GM12878 (cell line): ENCODE results near the gene NHS. TPM values are rescaled to one million over a fixed set of nuclear protein-coding genes. Genes with fewer than 3 reads are reported as not detected.

Experiments used
- ATAC-seq: fragments of 200-7000 bp; cut with Tn5 transposase; 3 replicates; pipeline ENCODE4 v1.9.1; 2020; ENCODE audit warnings: mild to moderate bottlenecking, moderate library complexity
- BruUV-seq: library from RNA; stranded (reverse); fragments of 400-500 nt; replicated peaks from 2 replicates; lab custom pipeline; 2021; lab: Mats Ljungman, UMichigan
- CTCF ChIA-PET: fragments of 300-600 bp; sonication (Branson Sonifier 250); formaldehyde crosslinking; extraction: SDS; loops from one replicate; lab custom pipeline; 2021; ENCODE audit warnings: inconsistent platforms; lab: Yijun Ruan, JAX
- POLR2A ChIA-PET: fragments of 350-600 bp; formaldehyde crosslinking; extraction: SDS; loops from one replicate; lab custom pipeline; 2021; ENCODE audit warnings: inconsistent platforms; lab: Charles Lee
- RAD21 ChIA-PET: fragments of 300-600 bp; sonication (Branson Sonifier 250); formaldehyde crosslinking; loops from one replicate; lab custom pipeline; 2023; ENCODE audit warnings: antibody characterized with exemption; ENCODE audit not compliant: unreplicated experiment; lab: Charles Lee
- SMC1A ChIA-PET: fragments of 300-600 bp; sonication (Branson Sonifier 250); formaldehyde crosslinking; loops from one replicate; lab custom pipeline; 2023; ENCODE audit not compliant: unreplicated experiment, uncharacterized antibody; lab: Charles Lee
- DNase-seq: peaks from one replicate; pipeline ENCODE4 v3.0.0-alpha.2; 2011; ENCODE audit warnings: low read depth, low spot score
- FAIRE-seq: peaks from 3 replicates; lab custom pipeline; 2011; peaks lifted over from hg19 to GRCh38; lab: Jason Lieb, UNC
- H2AFZ ChIP-seq: 2 replicates; pipeline ENCODE4 v1.6.0; 2011; ENCODE audit warnings: low read depth, low read length, control low read depth; ENCODE audit not compliant: control insufficient read depth
- H3K27ac ChIP-seq: 2 replicates; pipeline ENCODE4 v1.5.1; 2011; ENCODE audit warnings: control low read depth; ENCODE audit not compliant: control insufficient read depth, insufficient read depth
- H3K27me3 ChIP-seq, 2 experiments: replicated peaks in 1 of 2; 2 replicates each; pipeline versions ENCODE4 v1.6.0 to v1.6.1; 2011; ENCODE audit warnings: low read length in 1 of 2; ENCODE audit not compliant: control insufficient read depth in 2 of 2, insufficient read depth in 2 of 2
- H3K36me3 ChIP-seq, 2 experiments: 2 replicates each; pipeline ENCODE4 v1.5.1; 2011; ENCODE audit warnings: low read length in 1 of 2; ENCODE audit not compliant: control insufficient read depth in 2 of 2, insufficient read depth in 2 of 2
- H3K4me1 ChIP-seq: 2 replicates; pipeline ENCODE4 v1.6.1; 2011; ENCODE audit warnings: mild to moderate bottlenecking, low read length, moderate library complexity, mixed read lengths; ENCODE audit not compliant: control insufficient read depth, insufficient read depth
- H3K4me2 ChIP-seq: 2 replicates; pipeline ENCODE4 v1.6.0; 2011; ENCODE audit warnings: control low read depth; ENCODE audit not compliant: control insufficient read depth, insufficient read depth
- H3K4me3 ChIP-seq: fragments of 200-600 bp; sonication (generic); 2 replicates; pipeline ENCODE4 v1.5.1; 2016
- H3K79me2 ChIP-seq: 2 replicates; pipeline ENCODE4 v1.6.0; 2011; ENCODE audit warnings: low read length; ENCODE audit not compliant: control insufficient read depth, insufficient read depth
- H3K9ac ChIP-seq: 2 replicates; pipeline ENCODE4 v1.8.0; 2011; ENCODE audit warnings: low read length, control low read depth, mixed read lengths; ENCODE audit not compliant: control insufficient read depth, insufficient read depth
- H3K9me3 ChIP-seq: replicated peaks from 3 replicates; pipeline ENCODE4 v1.5.1; 2011; ENCODE audit warnings: mild to moderate bottlenecking, low read length; ENCODE audit not compliant: control insufficient read depth, insufficient read depth
- H4K20me1 ChIP-seq: 2 replicates; pipeline ENCODE4 v1.6.0; 2011; ENCODE audit not compliant: control insufficient read depth, insufficient read depth
- ASH2L ChIP-seq: fragments of 300-600, 200-600 bp; sonication (generic); IDR thresholded peaks from 2 replicates; pipeline ENCODE4 v1.6.1; 2017; ENCODE audit warnings: low read depth, mild to moderate bottlenecking, borderline replicate concordance
- HCFC1 ChIP-seq: fragments of 150-350 bp; IDR thresholded peaks from 2 replicates; pipeline ENCODE4 v1.6.1; 2014; ENCODE audit warnings: low read length
- NR2C1 ChIP-seq: fragments of 450-650 bp; IDR thresholded peaks from 2 replicates; pipeline ENCODE4 v1.6.1; 2017; ENCODE audit warnings: antibody characterized with exemption, mild to moderate bottlenecking, moderate library complexity
- NR2C2 ChIP-seq: IDR thresholded peaks from 2 replicates; pipeline ENCODE4 v1.6.1; 2011; ENCODE audit warnings: borderline replicate concordance, low read depth; ENCODE audit not compliant: control insufficient read depth, insufficient read length
- RAD21 ChIP-seq: IDR thresholded peaks from 2 replicates; pipeline ENCODE4 v1.6.1; 2011; ENCODE audit warnings: mild to moderate bottlenecking, low read depth, low read length, moderate library complexity; ENCODE audit not compliant: insufficient read depth
- WGBS: methylation state at CpG from one replicate; pipeline ENCODE4 v1.1.6; 2016; ENCODE audit warnings: low lambda C conversion rate; ENCODE audit not compliant: insufficient replicate concordance, insufficient coverage; ENCODE audit errors: missing lambda C conversion rate; 5-methylcytosine and 5-hydroxymethylcytosine counted together
- in situ Hi-C: fragments of 300-500 bp; cut with MboI; formaldehyde crosslinking; loops from 9 replicates; pipeline ENCODE4 v1.14.3; 2018; ENCODE audit warnings: mixed read lengths
- intact Hi-C: fragments of 100-400 bp; cut with micrococcal nuclease; formaldehyde crosslinking; loops from one replicate; pipeline ENCODE4 v1.14.2; 2022; ENCODE audit not compliant: unreplicated experiment
- polyA plus RNA-seq, 11 experiments: library from polyadenylated mRNA; depleted of rRNA in 4 of 11; unstranded in 6 of 11; stranded (reverse) in 5 of 11; fragments of >200 nt; fragmentation: Nextera tagmentation in 4 of 11; fragmentation: Illumina TruSeq in 1 of 11; extraction: Ambion mirVana in 4 of 11; extraction: Trizol in 1 of 11; gene quantifications; 1 replicate in 1 of 11; 2 replicates in 10 of 11; pipeline versions ENCODE4 v1.2.1 to v1.2.3, GENCODE V29; 2011 to 2016; ENCODE audit warnings: inconsistent platforms in 2 of 11, missing spikeins in 2 of 11, low read depth in 1 of 11
- total RNA-seq, 4 experiments: library from RNA; depleted of rRNA in 3 of 4; stranded (reverse); fragments of >200 nt in 3 of 4; fragmentation: Illumina TruSeq in 1 of 4; extraction: Trizol in 1 of 4; gene quantifications; 2 replicates each; pipeline versions ENCODE4 v1.2.1 to v1.2.3, GENCODE V29; 2013 to 2021
- TF ChIP-seq, protein P1 (sequence below), 3 experiments: IDR thresholded peaks in 2 of 3; conservative IDR thresholded peaks in 1 of 3; 2 replicates each; pipeline ENCODE4 v1.5.1; 2011; ENCODE audit warnings: low read depth in 3 of 3, low read length in 3 of 3, mild to moderate bottlenecking in 3 of 3, control low read depth in 2 of 3, moderate library complexity in 2 of 3, inconsistent platforms in 1 of 3, mixed read lengths in 1 of 3; ENCODE audit not compliant: control insufficient read depth in 2 of 3, insufficient read depth in 1 of 3; ENCODE audit errors: extremely low read depth in 1 of 3

The NHS gene
- total and polyA plus RNA-seq, 10 of the 15 experiments (the other 5 are each of a cell fraction or from before 2014, with no cell fraction given), result under 0.01 to 0.07 (median 0.03) TPM; not detected in 7

GRCh38 chrX:17748684-17749083, 373.7 kb downstream of the NHS start (continued):
- TF ChIP-seq, protein P1, sequence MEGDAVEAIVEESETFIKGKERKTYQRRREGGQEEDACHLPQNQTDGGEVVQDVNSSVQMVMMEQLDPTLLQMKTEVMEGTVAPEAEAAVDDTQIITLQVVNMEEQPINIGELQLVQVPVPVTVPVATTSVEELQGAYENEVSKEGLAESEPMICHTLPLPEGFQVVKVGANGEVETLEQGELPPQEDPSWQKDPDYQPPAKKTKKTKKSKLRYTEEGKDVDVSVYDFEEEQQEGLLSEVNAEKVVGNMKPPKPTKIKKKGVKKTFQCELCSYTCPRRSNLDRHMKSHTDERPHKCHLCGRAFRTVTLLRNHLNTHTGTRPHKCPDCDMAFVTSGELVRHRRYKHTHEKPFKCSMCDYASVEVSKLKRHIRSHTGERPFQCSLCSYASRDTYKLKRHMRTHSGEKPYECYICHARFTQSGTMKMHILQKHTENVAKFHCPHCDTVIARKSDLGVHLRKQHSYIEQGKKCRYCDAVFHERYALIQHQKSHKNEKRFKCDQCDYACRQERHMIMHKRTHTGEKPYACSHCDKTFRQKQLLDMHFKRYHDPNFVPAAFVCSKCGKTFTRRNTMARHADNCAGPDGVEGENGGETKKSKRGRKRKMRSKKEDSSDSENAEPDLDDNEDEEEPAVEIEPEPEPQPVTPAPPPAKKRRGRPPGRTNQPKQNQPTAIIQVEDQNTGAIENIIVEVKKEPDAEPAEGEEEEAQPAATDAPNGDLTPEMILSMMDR (IDR thresholded peaks at IDR 0.05 in 2 of 3, conservative IDR thresholded peaks at IDR 0.05 in 1 of 3; ENCODE audit: control insufficient read depth in 2 of 3, extremely low read depth in 1 of 3, insufficient read depth in 1 of 3, low read depth in 3 of 3, low read length in 3 of 3), result no peak
- TF ChIP-seq NR2C2 (no peak), HCFC1 (no peak), ASH2L (no peak)

GRCh38 chrX:17750436-17750835, 375.4 kb downstream of the NHS start:
- ATAC-seq (no peak), DNase-seq (no peak), FAIRE-seq (no peak)
- WGBS, result 2% methylated on average over 3 of the region's 3 CpGs
- H3K9me3 ChIP-seq, result no peaks in the 10 kb centered on the region
- intact Hi-C loops, result no loop called here
- SMC1A ChIA-PET, result no interaction called here
- POLR2A ChIA-PET, result no interaction called here
- no peaks in the 10 kb centered on the region; a peak in 1 of 4 replicates for H3K27me3 ChIP-seq
- in situ Hi-C loops, result no loop called here
- no peak overlapping the region for H3K27ac ChIP-seq
- no TSS peak for BruUV-seq
- no peaks in the 10 kb centered on the region; the same call in 1 of the 2 replicates for H4K20me1 ChIP-seq
- no peaks in the 10 kb centered on the region for H3K79me2 ChIP-seq
- no peak overlapping the region for H3K4me3 ChIP-seq
- CTCF ChIA-PET, result no interaction called here
- TF ChIP-seq RAD21 (no peak), NR2C1 (no peak)
- no peaks in the 10 kb centered on the region for H3K4me1 ChIP-seq
- no peak overlapping the region for H3K4me2 ChIP-seq
- no peak overlapping the region for H2AFZ ChIP-seq
- H3K9ac ChIP-seq, result no peak overlapping the region
- no peaks in the 10 kb centered on the region for H3K36me3 ChIP-seq
- RAD21 ChIA-PET, result no interaction called here
